SH-SY5Y (cell line): Measurements from ENCODE around the gene ANXA4.

ENCODE experiments used
- GATA2 ChIP-seq: IDR thresholded peaks from 2 replicates; pipeline ENCODE4 v1.6.1; 2011; ENCODE audit warnings: mild to moderate bottlenecking, low read depth, low read length
- GATA3 ChIP-seq: IDR thresholded peaks from 2 replicates; pipeline ENCODE4 v1.6.1; 2011; ENCODE audit warnings: low read depth, mild to moderate bottlenecking, low read length, moderate library complexity

DNA sequence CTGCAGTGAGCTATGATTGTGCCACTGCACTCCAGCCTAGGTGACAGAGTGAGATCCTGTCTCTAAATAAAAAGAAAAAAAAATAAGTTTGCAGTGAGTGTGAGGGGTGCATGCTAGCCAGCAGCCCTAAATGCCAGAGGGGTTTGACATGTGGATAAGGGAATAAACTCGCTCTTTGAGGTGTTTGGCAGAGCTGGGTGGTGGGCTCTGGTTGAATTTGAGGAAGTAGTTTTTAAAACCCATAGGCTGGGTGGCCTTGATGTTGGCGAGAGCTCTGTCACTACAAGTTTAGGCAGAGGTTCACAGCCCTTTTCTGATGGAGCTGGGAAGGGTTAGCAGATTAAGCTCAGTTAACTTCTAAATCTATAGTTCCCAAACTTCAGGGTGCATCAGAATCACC lies 3.1 kb downstream of the ANXA4 start:
- TF ChIP-seq GATA2 = no peak
- TF ChIP-seq GATA3 = no peak
